GM21529 (cell line): ENCODE measurements around the gene PCDHGA1.
"Not testable (repeated sequence)": the region's sequence is repeated elsewhere in the genome, so short reads cannot be mapped to it uniquely, and the experiment has no call there.

ENCODE experiments used
- ATAC-seq: cut with Tn5 transposase; IDR thresholded peaks from one replicate; pipeline ENCODE4 v1.9.1; 2021; ENCODE audit not compliant: unreplicated experiment

The PCDHGA1 gene

GRCh38 chr5:141382469-141383294, 52.4 kb downstream of the PCDHGA1 start, which contains the start of gene PCDHGA7:
PCDHGA7 (plus strand) TSS chr5:141382742; CDS start chr5:141382900, 158 bp downstream.
- ATAC-seq: no peak

- no peak for ATAC-seq
These were observed 53.0 kb downstream of the PCDHGA1 start for GRCh38 chr5:141383345-141383744.

GRCh38 chr5:141384471-141385267, 54.4 kb downstream of the PCDHGA1 start:
- no peak for ATAC-seq

GRCh38 chr5:141387557-141388311, 57.4 kb downstream of the PCDHGA1 start, which contains the start of gene PCDHGB4:
PCDHGB4 (plus strand) TSS chr5:141387698; CDS start chr5:141387885, 187 bp downstream.
- peak; percentile 89 for ATAC-seq

- no peak for ATAC-seq
These were observed 58.3 kb downstream of the PCDHGA1 start for GRCh38 chr5:141388661-141389060.

- no peak for ATAC-seq
These were observed 59.1 kb downstream of the PCDHGA1 start for GRCh38 chr5:141389153-141390042.

- no peak for ATAC-seq
These were observed 62.3 kb downstream of the PCDHGA1 start, which contains the start of gene PCDHGA8 for GRCh38 chr5:141392429-141393198. PCDHGA8 (plus strand) TSS chr5:141392633; CDS start chr5:141392814, 181 bp downstream.

GRCh38 chr5:141393267-141393666, 63.0 kb downstream of the PCDHGA1 start:
- no peak for ATAC-seq

GRCh38 chr5:141394401-141395187, 64.3 kb downstream of the PCDHGA1 start:
- not testable (repeated sequence) for ATAC-seq

GRCh38 chr5:141397756-141398551, 67.6 kb downstream of the PCDHGA1 start, which contains the start of gene PCDHGB5:
PCDHGB5 (plus strand) TSS chr5:141397947; CDS start chr5:141398128, 181 bp downstream.
- peak; percentile 94 for ATAC-seq

GRCh38 chr5:141398608-141399007, 68.3 kb downstream of the PCDHGA1 start:
- no peak for ATAC-seq

- ATAC-seq: no peak
These were observed 69.4 kb downstream of the PCDHGA1 start for GRCh38 chr5:141399555-141400258.

- ATAC-seq: no peak
These were observed 72.4 kb downstream of the PCDHGA1 start, which contains the start of gene PCDHGA9 for GRCh38 chr5:141402553-141403243. PCDHGA9 (plus strand) TSS chr5:141402778; CDS start chr5:141402953, 175 bp downstream.

GRCh38 chr5:141403387-141403786, 73.1 kb downstream of the PCDHGA1 start:
- ATAC-seq: no peak

GRCh38 chr5:141407790-141408505, 77.6 kb downstream of the PCDHGA1 start, which contains the start of gene PCDHGB6:
PCDHGB6 (plus strand) TSS chr5:141408021; CDS start chr5:141408203, 182 bp downstream.
- peak; percentile 75 for ATAC-seq
